Dedifferentiated amniotic fluid mesenchymal stem cell (primary cell): ENCODE results near the gene ZNF574.
A peak's percentile ranks its signal among the peaks of the same experiment; 100 is the strongest.

Experiments used
- DNase-seq: peaks from one replicate; pipeline ENCODE4 v3.0.0-alpha.2; 2016; ENCODE audit errors: extremely low spot score

ZNF574 gene

DNA sequence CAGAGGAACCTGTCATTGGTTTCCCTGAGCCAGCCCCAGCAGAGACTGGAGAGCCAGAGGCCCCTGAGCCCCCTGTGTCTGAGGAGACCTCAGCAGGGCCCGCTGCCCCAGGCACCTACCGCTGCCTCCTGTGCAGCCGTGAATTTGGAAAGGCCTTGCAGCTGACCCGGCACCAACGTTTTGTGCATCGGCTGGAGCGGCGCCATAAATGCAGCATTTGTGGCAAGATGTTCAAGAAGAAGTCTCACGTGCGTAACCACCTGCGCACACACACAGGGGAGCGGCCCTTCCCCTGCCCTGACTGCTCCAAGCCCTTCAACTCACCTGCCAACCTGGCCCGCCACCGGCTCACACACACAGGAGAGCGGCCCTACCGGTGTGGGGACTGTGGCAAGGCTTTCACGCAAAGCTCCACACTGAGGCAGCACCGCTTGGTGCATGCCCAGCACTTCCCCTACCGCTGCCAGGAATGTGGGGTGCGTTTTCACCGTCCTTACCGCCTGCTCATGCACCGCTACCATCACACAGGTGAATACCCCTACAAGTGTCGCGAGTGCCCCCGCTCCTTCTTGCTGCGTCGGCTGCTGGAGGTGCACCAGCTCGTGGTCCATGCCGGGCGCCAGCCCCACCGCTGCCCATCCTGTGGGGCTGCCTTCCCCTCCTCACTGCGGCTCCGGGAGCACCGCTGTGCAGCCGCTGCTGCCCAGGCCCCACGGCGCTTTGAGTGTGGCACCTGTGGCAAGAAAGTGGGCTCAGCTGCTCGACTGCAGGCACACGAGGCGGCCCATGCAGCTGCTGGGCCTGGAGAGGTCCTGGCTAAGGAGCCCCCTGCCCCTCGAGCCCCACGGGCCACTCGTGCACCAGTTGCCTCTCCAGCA is 4.2 kb downstream of the ZNF574 start:
- DNase-seq = no peak

DNA sequence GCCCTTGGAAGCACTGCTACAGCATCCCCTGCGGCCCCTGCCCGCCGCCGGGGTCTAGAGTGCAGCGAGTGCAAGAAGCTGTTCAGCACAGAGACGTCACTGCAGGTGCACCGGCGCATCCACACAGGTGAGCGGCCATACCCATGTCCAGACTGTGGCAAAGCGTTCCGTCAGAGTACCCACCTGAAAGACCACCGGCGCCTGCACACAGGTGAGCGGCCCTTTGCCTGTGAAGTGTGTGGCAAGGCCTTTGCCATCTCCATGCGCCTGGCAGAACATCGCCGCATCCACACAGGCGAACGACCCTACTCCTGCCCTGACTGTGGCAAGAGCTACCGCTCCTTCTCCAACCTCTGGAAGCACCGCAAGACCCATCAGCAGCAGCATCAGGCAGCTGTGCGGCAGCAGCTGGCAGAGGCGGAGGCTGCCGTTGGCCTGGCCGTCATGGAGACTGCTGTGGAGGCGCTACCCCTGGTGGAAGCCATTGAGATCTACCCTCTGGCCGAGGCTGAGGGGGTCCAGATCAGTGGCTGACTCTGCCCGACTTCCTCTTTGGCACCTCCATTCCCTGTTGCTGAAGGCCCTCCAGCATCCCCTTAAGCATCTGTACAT is 4.9 kb downstream of the ZNF574 start:
- no peak for DNase-seq

DNA sequence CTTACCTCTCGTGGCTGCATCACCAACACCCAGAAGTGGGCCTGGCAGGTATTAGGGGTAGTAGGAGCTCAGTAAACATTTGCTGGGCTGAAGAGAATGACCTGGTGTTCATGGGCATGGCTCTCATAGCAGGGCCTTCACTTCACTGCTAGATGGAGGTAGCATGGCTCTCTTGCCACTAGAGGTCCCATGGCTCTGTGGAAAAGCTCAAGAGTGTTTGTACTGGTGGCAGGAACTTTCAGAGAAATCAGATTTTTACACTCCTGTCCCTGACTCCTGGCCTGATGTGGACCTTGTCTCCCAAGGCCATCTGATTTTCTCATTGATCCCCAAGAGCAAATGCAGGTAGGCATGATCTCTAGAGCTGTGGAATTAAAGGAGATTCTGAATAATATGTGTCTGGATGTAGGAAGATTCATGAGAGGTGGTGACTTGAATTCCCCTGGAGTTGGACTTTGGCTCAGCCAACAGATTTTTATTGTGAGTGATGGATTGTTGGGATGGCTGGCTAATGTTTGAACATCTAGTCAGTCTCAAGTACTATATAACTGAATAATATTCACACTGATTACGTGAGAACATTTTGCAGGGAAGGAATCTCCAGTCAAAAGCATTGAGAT is 5.7 kb downstream of the ZNF574 start:
- peak; percentile 22 for DNase-seq

DNA sequence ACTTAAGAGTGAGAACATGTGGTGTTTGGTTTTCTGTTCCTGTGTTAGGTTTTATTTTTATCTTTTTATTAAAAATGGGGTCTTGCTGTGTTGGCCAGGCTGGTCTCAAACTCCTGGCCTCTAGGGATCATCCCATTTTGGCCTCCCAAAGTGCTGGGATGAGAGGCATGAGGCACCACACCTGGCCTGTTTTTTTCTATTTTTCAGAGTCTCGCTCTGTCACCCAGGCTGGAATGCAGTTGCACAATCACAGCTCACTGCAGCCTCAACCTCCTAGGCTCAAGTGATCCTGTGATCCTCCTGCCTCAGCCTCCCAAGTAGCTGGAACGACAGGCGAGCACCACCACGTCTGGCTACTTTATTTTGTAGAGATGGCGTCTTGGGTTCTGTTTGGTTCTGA is 7.6 kb downstream of the ZNF574 start:
- DNase-seq = no peak

DNA sequence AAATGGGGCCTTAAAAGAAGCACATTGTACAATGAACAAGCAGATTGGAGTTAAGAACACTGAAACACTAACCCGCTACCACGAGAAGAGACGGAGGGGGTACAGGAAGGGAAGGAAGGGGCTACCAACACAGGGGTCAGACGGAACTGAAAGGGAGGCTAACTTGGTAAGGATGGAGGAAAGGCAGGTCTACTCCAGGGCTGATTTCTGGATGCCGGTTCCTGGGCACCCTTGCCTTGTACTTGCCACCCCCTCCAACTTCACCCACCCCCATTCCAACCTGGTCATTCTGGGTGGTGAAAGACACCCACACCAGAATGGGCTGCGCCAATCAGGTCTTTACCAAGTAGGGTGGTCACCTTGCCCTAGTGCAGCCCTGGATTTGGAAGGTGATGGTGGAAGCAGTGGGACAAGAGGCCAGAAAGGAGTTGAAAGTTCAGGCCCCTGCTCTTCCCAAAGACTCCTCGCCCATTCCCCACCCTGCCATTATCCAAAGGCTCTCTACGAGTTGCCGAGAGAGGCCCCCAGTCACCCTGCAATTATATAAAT is 10.3 kb downstream of the ZNF574 start:
- no peak for DNase-seq

DNA sequence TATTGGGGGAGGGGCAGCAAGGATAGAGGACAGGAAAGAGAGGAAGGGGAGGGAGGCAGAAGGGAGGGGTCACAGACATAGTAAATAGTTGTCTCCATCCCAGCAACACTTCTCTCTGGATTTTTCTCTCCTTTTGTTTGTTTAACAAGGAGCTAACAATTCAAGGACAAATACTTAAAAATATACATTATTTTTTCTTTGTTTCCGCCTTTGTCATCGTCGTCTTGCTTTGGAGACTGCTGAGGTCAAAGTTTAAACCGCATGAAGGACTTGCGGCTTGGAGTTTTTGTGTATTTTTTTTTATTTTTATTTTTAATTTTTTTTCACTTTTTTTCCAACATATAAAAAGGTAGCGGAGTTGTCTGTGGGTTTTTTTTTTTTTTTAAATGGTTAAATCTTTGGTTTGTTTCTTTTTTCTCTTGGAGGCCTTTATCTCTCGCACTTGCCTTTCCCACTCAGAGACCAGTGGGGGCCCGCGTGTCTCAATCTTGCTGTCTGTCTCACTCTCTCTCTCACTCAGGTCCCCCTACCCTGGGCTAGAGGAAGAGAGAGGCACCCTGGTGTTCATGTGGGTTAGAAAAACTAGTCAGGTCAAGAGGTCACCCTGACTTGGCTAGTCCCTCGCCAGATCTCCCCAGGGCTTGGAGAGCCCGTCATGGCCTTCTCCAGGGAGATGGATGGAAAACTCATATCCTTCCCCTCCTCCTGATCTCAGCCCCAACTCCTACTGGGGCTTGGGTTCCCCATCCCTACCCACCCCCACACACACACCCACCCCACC is 11.0 kb downstream of the ZNF574 start:
- DNase-seq = no peak

DNA sequence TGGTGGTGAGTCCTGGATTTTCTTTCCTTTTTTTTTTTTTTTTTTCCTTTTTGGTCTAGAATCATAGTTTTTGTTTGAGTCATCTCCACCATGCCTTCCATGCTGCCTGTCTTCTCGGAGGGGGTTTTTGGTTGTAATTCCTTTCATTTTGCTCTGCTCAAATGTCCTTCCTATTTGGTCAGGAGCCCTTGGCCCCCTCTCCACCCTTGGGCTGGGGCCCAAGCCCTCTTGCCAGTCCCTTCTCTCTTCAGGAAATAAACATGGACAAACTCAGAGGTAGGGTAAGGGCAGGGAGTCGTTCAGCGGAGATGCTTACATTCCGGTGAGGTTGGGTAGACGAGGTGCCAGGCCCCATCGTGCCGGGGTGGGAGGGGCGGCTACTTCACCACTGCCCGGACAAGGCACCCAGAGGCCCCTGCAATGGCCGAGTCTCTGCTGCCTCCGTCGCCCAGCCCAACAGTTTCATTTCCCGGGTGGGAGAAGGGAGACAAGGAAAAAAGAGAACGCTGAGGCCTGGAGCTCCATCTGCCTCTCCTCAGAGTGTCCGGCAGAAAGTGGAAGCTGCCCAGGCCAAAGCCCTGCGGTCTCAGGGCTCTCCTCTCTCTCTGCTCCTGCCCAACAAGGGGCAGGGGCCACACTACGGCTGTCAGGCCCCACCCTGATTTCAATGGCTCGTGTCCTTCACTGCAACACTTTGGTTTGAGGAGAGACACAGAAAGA is 12.7 kb downstream of the ZNF574 start:
- peak; percentile 38 for DNase-seq

DNA sequence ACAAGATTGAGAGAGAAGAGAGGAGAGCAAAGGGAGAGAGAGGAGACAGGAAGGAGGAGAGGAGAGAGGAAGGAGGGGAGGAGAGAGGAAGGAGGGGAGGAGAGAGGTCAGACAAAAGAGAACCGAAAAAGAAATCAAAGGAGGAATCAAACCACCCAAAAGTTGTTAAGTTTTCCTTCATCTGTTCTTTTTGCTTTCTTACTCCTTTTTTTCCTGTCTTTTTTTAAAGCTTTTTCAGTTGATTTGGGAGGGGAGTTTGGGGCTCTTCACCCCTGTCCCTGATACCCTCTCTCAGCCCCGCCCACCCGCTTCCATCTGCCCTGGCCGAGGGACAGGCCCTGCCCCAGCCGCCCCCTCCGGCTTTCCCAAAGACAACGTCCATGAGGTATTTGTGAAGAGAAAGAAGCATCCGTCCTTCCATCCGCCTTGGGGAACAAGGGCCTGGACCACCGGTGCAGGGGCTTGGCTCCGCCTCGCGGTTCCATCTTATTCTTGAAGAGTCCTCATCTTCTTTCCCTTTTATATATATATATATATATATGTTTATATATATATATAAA is 13.3 kb downstream of the ZNF574 start:
- DNase-seq = no peak

DNA sequence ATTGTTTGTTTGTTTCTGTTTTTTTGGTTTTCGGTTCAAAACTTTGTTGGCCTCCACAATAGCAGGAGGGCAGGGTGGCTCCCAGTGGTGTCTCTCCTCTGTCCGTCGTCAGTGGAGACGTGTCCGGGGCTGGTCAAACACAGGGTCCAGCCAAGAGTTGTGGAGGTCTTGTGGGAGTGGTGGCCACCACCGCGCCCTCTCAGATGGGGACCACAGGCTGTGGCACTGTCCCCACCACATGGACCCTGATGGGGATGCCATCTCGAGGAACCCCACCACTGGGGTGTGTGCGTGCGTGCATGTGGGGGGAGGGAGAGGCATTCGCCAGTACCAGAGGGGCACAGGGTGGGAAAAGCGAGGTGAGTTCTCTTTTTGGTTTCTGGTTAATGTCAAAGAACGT is 13.8 kb downstream of the ZNF574 start:
- DNase-seq = no peak

DNA sequence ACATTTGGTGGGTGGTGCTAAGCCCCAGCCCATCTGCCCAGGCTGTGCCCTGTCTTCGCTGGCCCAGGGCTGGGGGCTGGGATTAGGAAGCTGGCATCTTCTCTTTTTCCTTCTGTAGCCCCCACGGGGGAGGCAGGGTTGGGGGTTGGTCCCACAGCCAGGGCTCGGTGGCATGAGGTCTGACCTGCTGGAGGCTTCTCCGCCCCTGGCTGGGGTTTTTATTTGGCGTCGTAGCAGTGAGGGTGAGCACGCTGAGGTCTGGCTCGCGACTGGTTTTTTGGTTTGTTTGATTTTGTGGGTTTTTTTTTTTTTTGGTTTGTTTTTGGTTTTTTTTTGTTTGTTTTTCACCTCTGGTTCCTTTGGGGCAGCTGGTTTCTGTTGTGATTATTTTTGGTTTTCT is 14.7 kb downstream of the ZNF574 start:
- DNase-seq = no peak

DNA sequence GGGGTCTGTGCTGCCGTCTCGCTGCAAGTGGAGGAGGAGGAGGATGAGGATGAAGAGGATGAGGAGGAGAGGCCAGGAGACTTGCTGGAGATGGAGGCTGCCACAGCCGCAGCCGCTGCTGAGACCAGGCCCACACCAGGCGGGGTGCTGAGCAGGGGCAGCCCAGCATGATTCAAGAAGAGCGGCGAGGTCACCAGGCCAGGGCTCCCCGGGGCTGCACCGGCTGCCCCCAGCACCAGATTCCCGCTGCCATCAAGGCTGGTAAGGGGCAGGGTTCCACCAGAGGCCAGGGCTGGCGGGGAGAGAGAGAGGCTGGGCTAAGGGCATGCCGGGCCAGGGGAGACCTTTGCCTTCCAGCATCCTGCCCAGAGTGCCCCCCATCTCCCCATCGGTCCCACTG is 15.3 kb downstream of the ZNF574 start:
- no peak for DNase-seq

DNA sequence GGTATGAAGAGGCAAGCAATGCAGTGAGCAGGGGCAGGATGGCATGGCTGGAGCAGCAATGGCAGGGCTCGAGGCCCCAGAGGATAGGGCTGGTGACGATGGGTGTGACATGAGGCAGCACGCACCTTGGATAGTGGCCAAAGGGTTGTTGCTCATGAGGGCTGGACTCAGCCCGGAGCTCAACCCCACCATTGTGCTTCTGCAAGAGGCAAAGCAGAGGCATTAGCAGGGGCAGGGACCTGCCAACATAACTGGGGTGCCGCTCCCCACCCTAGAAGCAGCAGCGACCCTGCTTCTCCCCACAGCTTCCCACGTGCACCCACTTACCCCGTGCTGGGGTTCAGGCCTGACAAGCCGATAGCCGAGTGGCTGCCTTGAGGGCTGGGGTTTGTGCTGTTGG is 15.8 kb downstream of the ZNF574 start:
- DNase-seq = no peak

DNA sequence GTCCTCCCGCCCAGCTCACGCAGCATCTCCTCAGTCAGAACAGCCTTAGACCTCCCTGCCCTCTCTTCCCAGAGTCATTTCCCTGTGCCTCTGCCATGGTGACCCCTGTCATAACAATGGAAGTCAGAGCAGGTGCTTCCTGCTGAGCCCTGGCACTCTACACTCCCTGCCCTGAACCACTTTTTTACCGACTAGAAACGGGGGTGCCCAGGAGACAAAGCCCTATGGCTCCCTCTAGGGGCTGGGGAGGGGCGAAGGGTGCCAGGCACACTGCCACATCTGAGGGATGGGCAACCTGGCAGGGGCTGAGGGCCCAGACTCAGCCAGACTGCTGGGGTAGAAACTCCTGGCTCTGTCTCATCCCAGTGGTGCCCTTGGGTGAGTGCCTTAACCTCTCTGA is 16.4 kb downstream of the ZNF574 start:
- DNase-seq = no peak

DNA sequence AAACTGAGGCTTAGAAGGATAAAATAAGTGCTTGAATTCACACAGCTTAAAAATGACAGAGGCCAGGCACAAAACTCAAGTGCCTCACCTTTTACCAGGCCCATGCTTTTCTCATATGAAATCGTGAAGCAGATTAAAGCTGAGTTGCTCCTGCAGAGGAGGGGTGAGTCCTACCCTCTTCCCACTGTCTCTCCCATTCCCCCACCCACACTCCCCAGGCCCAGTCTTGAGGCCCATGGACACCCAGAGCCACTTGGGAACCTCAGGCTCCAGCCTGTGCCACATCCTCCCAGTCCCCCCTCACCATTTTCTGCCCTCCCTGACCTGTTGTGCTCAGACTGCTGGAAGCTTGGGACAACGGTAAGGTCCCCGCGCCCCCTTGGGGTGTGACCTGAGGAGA is 17.5 kb downstream of the ZNF574 start:
- DNase-seq = no peak

DNA sequence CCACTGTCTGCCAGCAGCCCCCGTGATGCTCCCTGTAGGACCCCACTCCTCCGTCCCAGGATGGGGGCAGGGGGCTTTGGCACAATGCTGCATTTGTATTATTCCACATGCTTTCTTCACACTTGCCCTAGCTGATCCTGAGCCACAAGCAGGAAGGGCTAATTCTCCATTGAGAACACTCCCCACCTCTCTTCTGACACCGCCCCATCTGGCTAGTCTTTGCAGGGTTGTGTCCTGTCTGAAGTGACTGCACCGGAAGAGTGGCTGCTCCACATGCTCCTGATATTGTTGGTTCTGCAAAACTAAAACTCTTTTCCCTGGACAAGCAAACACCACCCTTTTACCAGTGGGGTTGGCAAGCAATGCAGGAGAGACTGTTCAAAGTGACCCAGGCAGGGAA is 18.0 kb downstream of the ZNF574 start:
- DNase-seq = no peak

DNA sequence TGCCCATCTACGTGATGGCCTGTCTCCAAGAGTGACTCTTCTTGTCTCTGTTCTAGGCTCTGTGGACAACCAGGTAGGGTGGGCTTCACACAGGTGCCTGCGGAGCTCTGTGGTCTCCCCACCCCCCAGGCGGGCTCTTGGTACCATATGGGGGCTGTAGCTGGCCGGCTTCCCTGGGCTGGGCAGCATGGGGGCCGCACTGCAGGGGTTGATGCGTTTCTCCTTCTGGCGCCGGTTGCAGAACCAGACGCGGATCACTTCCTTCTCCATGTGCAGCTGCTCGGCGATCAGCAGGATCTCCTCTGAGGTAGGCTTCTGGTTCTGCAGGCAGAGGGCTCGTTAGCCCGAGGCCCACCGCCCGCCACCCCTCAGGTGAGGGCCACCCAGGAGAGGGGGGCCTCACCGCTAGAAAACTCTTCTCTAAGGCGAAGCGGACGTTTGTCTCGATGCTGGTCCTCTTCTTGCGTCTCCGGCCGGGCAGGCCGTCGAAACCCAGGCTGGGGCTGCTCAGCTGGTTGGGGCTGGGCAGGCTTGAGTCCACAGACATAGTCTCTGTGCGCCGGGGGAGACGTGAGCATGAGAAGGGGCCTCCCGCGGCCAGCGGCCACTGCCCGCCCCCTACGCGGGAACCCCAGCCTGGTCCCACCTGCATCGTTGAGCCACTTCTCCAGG is 19.3 kb downstream of the ZNF574 start:
- DNase-seq = no peak

DNA sequence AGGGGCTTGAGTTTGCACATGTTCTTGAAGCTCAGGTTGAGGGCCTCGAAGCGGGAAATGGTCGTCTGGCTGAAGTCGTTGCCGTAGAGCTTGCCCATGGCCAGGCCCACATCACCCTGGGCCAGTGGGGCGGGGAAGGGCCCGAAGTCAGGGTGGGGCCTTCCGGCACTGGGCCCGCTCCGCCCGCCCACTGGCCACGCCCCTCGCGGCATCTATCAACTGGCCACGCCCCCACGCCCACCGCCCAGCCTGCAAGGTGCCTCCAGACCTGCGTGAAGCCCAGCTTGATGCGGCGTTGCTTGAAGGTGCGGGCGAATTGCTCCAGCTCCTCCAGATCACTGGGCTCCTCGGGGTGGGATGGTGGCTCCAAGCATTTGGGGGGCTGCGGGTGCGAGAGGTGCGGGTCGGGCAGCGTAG is 19.9 kb downstream of the ZNF574 start:
- no peak for DNase-seq

DNA sequence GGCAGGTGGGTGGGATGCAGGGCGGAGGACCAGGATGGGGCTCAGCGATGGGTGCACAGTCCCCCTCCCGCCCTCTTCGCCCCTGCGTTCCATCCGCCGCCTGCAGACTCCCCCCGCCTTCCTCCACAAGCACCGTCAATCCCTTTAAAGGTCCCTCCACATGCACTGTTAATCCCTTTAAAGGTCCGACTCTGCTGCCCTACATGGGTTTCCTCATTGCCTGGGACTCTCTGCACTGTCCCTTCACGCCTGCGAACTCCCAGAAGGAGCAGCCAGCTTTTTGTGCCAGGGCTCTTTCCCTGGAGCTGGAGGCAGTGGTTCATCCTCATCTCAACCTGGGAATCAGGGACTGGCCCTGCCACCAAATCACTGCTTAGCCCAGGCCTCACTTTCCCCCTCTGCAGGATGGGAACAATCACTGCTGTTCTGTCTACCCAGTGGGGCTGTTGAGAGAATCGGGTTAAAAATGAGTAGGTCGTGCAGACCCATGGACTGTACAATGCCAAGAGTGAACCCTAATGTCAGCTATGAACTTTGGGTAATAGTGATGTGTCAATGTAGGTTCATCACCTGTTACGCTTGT is 20.4 kb downstream of the ZNF574 start:
- no peak for DNase-seq

DNA sequence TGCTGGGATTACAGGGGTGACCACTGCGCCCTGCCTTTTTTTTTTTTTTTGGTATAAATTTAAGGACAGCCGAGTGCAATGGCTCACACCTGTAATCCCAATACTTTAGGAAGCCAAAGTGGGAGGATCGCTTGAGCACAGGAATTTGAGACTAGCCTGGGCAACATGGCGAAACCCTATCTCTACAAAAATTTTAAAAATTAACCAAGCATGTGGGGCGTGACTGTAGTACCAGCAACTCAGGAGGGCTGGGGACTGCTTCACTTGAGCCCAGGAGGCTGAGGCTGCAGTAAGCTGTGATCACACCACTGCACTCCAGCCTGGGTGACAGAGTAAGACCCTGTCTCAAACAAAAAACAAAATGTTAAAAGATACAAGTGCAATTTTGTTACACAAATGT is 21.5 kb downstream of the ZNF574 start:
- no peak for DNase-seq

DNA sequence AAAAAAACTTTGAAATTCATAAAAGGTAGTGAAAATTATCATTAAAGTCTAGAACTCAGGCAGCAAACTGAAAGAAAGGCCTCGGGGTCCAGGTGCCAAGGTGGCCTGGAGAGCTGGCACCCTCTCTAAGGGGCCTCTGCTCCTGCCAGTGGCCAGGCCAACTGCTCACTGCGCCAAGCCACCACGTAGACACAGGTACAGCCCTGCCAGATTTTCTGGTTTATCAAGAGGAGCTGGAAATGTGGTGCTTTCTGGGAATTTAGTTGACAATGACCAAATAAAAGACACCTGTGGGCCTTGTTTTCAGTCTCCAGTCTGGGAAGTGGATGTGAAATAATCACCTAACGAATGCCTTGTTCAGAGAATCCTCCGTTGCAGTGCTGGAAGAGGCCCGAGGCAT is 22.8 kb downstream of the ZNF574 start:
- no peak for DNase-seq
